GM13976 (cell line): ENCODE data around the gene OLFM1.

Experiments used
- DNase-seq: peaks from one replicate; pipeline ENCODE4 v3.0.0; 2012; ENCODE audit warnings: low spot score
- in situ Hi-C: fragments of 300-500 bp; cut with MboI; formaldehyde crosslinking; loops from one replicate; pipeline ENCODE4 v1.12.0; 2022; ENCODE audit warnings: low sequenced_read_pairs, mixed read lengths, inconsistent platforms; ENCODE audit not compliant: unreplicated experiment
- TF ChIP-seq, protein P1 (sequence below): IDR thresholded peaks from 2 replicates; pipeline ENCODE4 v1.5.1; 2012; ENCODE audit warnings: borderline replicate concordance, mild to moderate bottlenecking; ENCODE audit not compliant: insufficient read depth; ENCODE audit errors: extremely low read depth, missing control alignments, control extremely low read depth

Gene OLFM1

DNA sequence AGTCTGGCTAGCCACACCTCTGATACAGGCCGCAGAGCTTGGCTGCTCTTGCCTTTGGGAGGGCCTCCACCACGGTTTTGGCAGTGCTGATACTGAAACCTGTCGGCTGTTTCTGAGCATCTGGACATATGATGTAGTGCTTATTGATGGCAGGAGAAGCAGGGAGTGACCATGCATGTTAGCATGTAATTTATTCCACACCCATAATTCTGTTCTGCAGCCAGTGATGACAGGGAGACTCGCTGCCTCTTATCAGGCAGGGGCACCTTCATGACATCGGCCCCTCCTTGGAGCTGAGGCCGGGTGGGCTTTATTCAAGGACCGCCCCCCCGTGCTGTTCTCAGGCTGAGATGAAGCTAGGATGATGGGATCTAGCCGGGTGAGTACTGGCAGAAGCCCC is 49.0 kb downstream of the OLFM1 start:
- no peak for DNase-seq
- in situ Hi-C loops = no loop called here
- TF ChIP-seq, protein P1, sequence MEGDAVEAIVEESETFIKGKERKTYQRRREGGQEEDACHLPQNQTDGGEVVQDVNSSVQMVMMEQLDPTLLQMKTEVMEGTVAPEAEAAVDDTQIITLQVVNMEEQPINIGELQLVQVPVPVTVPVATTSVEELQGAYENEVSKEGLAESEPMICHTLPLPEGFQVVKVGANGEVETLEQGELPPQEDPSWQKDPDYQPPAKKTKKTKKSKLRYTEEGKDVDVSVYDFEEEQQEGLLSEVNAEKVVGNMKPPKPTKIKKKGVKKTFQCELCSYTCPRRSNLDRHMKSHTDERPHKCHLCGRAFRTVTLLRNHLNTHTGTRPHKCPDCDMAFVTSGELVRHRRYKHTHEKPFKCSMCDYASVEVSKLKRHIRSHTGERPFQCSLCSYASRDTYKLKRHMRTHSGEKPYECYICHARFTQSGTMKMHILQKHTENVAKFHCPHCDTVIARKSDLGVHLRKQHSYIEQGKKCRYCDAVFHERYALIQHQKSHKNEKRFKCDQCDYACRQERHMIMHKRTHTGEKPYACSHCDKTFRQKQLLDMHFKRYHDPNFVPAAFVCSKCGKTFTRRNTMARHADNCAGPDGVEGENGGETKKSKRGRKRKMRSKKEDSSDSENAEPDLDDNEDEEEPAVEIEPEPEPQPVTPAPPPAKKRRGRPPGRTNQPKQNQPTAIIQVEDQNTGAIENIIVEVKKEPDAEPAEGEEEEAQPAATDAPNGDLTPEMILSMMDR = no peak

DNA sequence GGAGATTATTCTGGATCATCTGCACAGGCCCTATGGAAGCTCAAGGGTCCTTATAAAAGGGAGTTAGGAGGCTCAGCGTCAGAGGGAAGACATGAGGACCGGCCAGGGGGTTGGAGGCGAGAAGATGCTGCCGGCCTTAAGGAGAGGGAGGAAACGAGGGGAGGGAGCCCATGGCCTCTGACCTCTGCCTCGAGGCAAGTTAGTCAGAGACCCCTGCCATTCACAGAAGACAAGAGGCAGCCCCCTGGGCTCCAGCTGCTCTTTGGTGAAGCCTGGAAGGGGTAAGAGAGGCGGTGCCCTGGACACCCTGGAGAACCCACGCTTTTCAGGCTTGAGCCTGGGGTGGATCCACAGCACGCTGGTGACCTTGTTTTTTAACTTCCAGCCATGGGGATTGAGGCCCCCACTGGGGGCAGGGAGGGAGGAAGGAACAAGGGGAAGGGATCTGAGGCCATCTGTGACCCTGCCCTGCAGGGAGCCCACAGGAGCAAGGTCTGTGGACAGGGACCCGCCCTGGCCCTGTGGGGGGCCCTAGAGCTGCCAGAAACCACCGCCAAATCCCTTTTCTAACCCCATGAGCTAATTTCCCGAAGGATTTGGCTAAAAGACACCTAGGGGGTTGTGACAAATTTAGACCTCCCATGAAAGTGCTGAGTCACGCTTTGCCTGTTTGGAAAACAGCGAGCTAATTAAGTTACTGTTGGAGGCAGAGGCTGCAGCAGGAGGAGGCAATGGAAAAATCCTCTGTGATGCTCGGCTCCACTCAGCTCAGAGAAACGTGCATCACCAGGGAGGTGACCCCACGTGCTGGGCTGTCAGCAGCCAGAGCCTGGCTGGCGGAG is 49.7 kb downstream of the OLFM1 start:
- DNase-seq = no peak
- in situ Hi-C loops = no loop called here
- TF ChIP-seq, protein P1 = no peak

DNA sequence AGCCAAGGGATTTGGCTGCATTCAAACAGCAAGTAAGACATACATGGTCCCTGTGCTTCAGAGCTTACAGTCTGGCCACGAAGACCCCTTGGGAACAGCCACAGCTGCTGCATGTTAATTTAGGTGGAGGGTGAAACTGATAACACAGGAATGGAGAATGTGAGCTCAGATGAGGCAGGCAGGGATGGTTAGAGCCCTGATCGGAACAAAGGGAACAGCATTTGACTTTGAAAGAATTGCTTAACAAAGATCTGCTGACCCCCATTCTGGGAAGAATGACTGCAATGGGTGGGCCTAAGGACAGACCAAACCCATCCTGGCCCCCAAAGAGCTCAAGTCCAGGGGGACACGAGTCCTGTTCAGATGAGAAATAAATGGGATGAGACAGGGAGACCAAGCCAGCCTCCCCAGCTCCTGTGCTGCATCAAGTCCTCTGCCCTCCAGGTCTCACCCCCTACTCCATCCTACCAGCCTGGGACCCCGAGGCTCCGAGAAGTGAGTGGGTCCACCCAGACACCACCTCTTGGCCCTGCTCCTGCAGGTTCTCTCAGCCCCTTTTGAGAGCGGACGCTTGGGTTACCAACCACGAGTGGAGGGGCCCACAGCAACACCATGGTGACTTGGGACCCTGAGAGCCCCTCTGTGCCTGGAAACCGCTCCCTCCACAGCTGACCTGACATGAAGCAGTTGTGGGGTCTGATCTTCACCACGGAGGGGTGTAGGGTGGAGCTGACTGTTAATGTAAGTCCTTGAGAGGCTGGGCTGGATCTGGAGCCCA is 50.8 kb downstream of the OLFM1 start:
- in situ Hi-C loops = no loop called here
- TF ChIP-seq, protein P1 = no peak
- DNase-seq = no peak

DNA sequence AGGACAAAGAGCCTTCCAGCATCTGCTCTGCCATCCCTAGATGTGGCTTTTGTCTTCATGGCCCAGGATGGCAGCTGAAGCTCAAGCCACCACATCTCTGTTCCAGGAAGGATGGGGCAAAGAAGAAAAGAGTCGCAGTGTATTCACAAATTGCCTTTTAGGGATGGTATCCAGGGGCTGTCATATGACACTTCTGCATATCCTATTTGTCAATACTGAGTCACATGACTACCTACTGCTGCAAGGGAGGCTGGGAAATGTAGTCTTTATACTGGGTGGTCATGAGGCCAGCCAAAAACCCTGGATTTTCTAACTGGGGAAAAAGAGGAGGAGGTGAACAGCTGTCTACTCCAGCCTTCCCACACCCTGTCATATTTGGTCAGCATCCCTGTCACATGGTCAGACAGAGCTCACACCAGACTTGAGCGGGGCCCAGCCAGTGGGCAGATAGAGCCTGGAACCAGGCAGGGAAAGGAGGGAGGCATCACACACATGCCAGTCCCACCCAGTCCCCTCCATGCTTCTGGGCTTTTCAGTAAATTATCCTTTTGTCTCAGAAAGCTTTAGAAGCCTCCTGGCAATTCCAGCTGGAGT is 52.0 kb downstream of the OLFM1 start:
- in situ Hi-C loops = no loop called here
- no peak for DNase-seq
- TF ChIP-seq, protein P1 = no peak

DNA sequence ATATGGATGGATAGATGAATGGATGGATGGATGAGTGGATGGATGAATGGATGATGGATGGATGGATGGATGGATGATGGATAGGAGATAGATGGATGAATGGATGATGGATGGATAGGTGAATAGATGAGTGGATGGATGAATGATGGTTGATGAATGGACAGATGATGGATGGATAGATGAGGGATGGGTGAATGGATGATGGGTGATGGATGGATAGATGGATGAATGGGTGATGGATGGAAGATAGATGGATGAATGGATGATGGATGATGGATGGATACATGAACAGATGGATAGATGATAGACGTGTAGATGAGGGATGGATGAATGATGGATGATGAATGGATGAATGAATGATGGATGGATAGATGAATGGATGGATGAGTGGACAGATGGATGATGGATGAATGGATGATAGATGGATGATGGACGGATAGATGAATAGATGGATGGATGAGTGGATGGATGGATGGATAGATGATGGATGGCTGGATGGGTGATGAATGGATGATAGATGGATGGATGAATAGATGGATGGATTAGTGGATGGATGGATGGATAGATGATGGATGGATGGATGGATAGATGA is 53.8 kb downstream of the OLFM1 start:
- in situ Hi-C loops = no loop called here
- no peak for DNase-seq
- TF ChIP-seq, protein P1 = no peak

DNA sequence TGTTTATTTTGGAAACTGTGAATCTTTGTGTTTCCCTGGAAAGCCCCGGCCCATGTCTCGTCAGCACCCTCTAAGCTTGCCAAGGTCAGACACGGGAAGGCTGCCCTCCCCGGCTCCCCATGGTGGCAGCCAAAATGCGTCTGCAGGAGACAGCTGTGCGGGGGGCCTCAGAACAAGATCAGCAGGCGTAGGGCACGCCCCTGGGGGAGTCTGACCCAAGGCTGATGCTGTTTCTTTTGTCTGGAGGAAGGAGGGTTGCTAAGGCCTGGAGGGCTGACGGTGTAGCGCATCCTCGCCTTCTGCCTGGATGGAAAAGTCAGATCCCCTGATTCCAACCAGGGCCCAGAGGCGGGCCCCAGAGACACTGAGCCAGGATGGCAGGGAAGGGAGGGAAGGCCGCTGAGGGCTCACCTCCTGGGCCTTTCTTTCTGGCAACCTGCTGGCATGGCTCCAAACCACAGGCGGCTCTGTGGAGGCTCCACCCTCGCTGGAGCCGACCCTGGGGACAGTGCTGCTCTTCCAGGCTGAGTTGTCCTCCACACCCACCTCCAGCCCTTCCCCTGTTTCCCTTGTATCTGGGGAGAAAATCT is 57.2 kb downstream of the OLFM1 start:
- TF ChIP-seq, protein P1 = no peak
- DNase-seq = no peak
- in situ Hi-C loops = no loop called here
